22Rv1 (cell line): ENCODE measurements around the gene SYTL2.

Experiments
- CTCF ChIP-seq: fragments of 450-650 bp; IDR thresholded peaks from 2 replicates; pipeline ENCODE4 v1.5.1; 2017; ENCODE audit warnings: mild to moderate bottlenecking
- ZFX ChIP-seq: fragments of 450-650 bp; IDR thresholded peaks from 2 replicates; pipeline ENCODE4 v1.6.1; 2017; ENCODE audit warnings: antibody characterized with exemption, borderline replicate concordance

- TF ChIP-seq CTCF (no peak), ZFX (no peak)
These were observed 59.2 kb downstream of the SYTL2 start for GRCh38 chr11:85751724-85752123.
